ENCODE data around the gene NFYA.
"Not testable (repeated sequence)": the region's sequence is repeated elsewhere in the genome, so short reads cannot be mapped to it uniquely, and the experiment has no call there.

NFYA gene

DNA sequence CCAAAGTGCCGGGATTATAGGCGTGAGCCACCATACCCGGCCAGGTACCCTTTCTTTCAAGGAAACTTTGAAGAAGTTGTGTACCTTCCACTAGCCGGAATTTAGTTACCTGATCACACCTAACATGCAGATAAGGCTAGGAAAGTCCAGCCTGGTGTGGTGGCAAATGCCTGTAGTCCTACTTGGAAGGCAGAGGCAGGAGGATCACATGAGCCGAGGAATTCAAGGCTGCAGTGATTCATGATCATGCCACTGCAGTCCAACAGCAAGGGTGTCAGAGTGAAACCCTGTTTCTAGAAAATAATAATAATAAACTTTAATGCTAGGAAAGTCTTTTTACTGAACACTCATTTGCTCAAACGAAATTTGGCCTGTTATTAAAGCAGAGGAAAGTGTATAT lies 21.0 kb downstream of the NFYA start:
- DNase-seq (ENCODE audit: low spot score): no peak
- POLR2A ChIA-PET (ENCODE audit: low non-redundant PET): no interaction called here

DNA sequence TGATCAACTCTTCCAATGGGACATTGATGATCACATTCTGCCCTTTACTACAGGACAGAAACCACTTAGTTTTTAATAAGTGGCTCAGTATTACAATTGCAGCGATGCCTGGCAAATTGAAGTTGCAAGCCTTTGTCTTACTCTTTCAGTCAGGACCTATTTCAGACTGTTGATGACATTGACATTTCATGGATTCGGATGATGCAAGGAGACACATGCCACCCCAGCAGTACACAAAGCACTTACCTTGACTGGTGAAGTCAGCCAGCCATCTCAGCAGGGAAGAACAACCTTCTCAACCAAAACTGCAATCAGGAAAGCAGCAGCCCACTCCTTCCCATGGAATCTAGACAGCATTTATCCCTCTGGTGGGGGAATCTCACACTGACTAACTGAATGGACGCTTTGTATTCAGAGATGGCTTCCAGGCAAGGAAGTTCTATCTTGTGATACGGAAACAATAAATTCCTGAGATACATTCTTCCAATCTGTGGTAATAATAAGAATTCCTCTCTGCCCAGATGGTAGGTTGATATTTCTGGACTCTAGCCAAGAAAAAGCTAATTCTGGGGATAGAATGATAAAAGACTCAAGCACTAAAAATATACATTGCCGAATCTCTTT lies 24.8 kb downstream of the NFYA start:
- no peak for TF ChIP-seq CTCF (conservative IDR thresholded peaks at IDR 0.05; ENCODE audit: low read depth)
- no peak for DNase-seq (ENCODE audit: low spot score)
- ChIA-PET CTCF (no interaction called here), POLR2A (ENCODE audit: low non-redundant PET) (no interaction called here)
- H3K27ac ChIP-seq: no peak overlapping the region

More for the DNA sequence above, 21.0 kb downstream of the NFYA start:
- no peak overlapping the region for H3K27ac ChIP-seq
- no peak for TF ChIP-seq CTCF (conservative IDR thresholded peaks at IDR 0.05; ENCODE audit: low read depth)
- CTCF ChIA-PET: interaction anchor here (0.6 to 0.7 kb wide), 3 partner anchors 11 to 146 kb away, joined by 3 to 6 read pairs (median 3); no protein-coding TSS in a partner anchor

GRCh38 chr6:41098366-41098765 lies 25.6 kb downstream of the NFYA start:
- ChIA-PET CTCF (interaction anchor here (0.7 to 1.1 kb wide), 2 partner anchors 33 to 49 kb away, joined by 3 to 4 read pairs; no protein-coding TSS in a partner anchor), POLR2A (ENCODE audit: low non-redundant PET) (no interaction called here)
- TF ChIP-seq CTCF (conservative IDR thresholded peaks at IDR 0.05; ENCODE audit: low read depth): no peak
- H3K27ac ChIP-seq: no peak overlapping the region
- DNase-seq (ENCODE audit: low spot score): no peak

DNA sequence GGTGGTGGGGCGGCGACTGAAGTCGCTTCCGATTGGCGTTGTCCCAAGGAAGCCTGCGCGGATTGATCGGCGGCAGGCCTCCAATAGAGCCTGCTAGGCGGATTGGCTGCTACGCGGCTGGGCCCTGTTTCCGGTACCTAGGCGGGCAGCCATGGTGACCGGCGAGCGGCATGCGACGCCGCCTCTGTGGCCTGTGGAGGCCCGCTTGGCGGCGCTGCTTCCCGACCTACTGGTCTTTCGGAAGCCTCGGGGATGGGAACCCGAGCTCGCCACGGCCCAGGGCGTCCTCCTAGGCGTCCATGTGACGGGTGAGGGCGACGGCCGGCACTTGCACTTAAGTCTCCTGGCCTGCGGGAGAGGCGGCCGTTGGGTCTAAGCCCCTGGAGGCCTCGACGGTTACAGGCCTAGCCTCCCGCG lies 28.1 kb downstream of the NFYA start:
- DNase-seq (ENCODE audit: low spot score): no peak
- POLR2A ChIA-PET (ENCODE audit: low non-redundant PET): no interaction called here
- no peak overlapping the region for H3K27ac ChIP-seq
- TF ChIP-seq CTCF (conservative IDR thresholded peaks at IDR 0.05; ENCODE audit: low read depth): no peak
- CTCF ChIA-PET: no interaction called here

DNA sequence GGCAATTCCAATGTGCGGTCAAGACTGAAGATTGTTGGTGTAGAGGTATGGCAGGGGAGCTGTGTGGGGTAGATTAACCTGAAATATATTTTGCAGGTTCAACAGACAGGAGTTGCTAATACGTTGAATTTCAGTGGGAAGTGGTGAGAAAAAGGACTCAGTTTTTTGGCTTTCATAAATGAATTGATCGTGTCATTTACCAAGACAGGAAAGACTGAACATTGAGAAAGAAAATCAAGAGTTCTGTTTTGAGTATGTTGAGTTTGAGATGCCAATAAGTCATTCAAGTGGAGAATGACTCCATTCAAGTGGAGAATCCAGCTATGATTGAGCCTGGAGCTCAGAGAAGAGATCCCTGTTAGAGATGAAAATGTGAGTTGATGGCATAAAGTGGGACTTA lies 31.1 kb downstream of the NFYA start:
- no peak for TF ChIP-seq CTCF (conservative IDR thresholded peaks at IDR 0.05; ENCODE audit: low read depth)
- POLR2A ChIA-PET (ENCODE audit: low non-redundant PET): no interaction called here
- CTCF ChIA-PET: interaction anchor here (1.6 kb wide), 1 partner anchor 11 kb away, joined by 4 read pairs; no protein-coding TSS in a partner anchor
- H3K27ac ChIP-seq: no peak overlapping the region
- DNase-seq (ENCODE audit: low spot score): no peak

- peak; percentile 54 for DNase-seq (ENCODE audit: low spot score)
- no peak for TF ChIP-seq CTCF (conservative IDR thresholded peaks at IDR 0.05; ENCODE audit: low read depth)
- ChIA-PET POLR2A (ENCODE audit: low non-redundant PET) (no interaction called here), CTCF (interaction anchor here (0.6 kb wide), 1 partner anchor 259 kb away, joined by 3 read pairs; no protein-coding TSS in a partner anchor)
- peak overlapping the region; percentile 33 for H3K27ac ChIP-seq
Measured at GRCh38 chr6:41111017-41111416, 38.2 kb downstream of the NFYA start.

GRCh38 chr6:41115027-41115426 lies 42.3 kb downstream of the NFYA start:
- H3K27ac ChIP-seq; CTCF ChIA-PET; DNase-seq (ENCODE audit: low spot score); POLR2A ChIA-PET (ENCODE audit: low non-redundant PET): not testable (repeated sequence)
